ENCODE data around the gene MRPL4.

DNA sequence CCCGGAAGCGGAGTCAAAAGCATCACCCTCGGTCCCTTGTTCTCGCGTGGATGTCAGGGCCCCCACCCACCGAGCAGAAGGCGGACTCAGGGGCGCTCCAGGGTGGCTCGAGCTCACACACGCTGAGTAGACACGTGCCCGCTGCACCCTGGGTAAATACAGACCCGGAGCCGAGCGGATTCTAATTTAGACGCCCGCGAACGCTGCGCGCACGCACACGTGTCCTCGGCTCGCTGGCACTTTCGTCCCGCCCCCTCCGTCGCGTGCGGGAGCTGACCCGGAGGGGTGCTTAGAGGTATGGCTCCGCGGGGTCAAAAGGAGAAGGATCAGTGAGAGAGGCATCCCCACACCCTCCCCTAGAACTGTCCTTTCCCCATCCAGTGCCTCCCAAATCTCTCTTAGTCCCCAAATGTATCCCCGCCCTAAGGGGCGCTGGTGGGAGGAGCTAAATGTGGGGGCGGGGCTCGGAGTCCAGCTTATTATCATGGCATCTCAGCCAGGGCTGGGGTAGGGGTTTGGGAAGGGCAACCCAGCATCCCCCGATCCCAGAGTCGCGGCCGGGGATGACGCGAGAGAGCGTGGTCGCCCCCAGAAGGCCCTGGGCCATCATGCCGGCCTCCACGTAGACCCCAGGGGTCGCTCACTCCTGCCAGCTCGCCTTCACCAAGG lies 37.3 kb downstream of the MRPL4 start:
- TF ChIP-seq, protein P1, sequence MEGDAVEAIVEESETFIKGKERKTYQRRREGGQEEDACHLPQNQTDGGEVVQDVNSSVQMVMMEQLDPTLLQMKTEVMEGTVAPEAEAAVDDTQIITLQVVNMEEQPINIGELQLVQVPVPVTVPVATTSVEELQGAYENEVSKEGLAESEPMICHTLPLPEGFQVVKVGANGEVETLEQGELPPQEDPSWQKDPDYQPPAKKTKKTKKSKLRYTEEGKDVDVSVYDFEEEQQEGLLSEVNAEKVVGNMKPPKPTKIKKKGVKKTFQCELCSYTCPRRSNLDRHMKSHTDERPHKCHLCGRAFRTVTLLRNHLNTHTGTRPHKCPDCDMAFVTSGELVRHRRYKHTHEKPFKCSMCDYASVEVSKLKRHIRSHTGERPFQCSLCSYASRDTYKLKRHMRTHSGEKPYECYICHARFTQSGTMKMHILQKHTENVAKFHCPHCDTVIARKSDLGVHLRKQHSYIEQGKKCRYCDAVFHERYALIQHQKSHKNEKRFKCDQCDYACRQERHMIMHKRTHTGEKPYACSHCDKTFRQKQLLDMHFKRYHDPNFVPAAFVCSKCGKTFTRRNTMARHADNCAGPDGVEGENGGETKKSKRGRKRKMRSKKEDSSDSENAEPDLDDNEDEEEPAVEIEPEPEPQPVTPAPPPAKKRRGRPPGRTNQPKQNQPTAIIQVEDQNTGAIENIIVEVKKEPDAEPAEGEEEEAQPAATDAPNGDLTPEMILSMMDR (IDR thresholded peaks at IDR 0.05; ENCODE audit: low read length), result no peak
- TF ChIP-seq EZH2 (IDR thresholded peaks at IDR 0.05; ENCODE audit: borderline replicate concordance, low read length), result no peak

Data from OCI-LY1 (cell line).